ENCODE measurements around the gene CSTF1.

CSTF1 gene

GRCh38 chr20:56360133-56360907 lies 32.1 kb upstream of the CSTF1 start:
- no peak overlapping the region for H3K4me3 ChIP-seq (ENCODE audit: low read length)
- TF ChIP-seq ZNF274 (IDR thresholded peaks at IDR 0.05; ENCODE audit: low read depth, low read length): no peak

- no peak overlapping the region for H3K4me3 ChIP-seq (ENCODE audit: low read length)
Observed at GRCh38 chr20:56360908-56361205, 31.6 kb upstream of the CSTF1 start.

GRCh38 chr20:56361900-56362299 lies 30.5 kb upstream of the CSTF1 start:
- TF ChIP-seq ZNF274 (IDR thresholded peaks at IDR 0.05; ENCODE audit: low read depth, low read length): no peak

More at GRCh38 chr20:56360908-56361205, 31.6 kb upstream of the CSTF1 start:
- TF ChIP-seq ZNF274 (IDR thresholded peaks at IDR 0.05; ENCODE audit: low read depth, low read length): no peak

GRCh38 chr20:56362833-56363413 lies 29.5 kb upstream of the CSTF1 start:
- no peak overlapping the region for H3K4me3 ChIP-seq (ENCODE audit: low read length)
- TF ChIP-seq ZNF274 (IDR thresholded peaks at IDR 0.05; ENCODE audit: low read depth, low read length): no peak

More at GRCh38 chr20:56361900-56362299, 30.5 kb upstream of the CSTF1 start:
- no peak overlapping the region for H3K4me3 ChIP-seq (ENCODE audit: low read length)

GRCh38 chr20:56363491-56363890 lies 29.0 kb upstream of the CSTF1 start:
- H3K4me3 ChIP-seq (ENCODE audit: low read length): no peak overlapping the region
- TF ChIP-seq ZNF274 (IDR thresholded peaks at IDR 0.05; ENCODE audit: low read depth, low read length): no peak

GRCh38 chr20:56368351-56369134 lies 23.9 kb upstream of the CSTF1 start:
- no peak for TF ChIP-seq ZNF274 (IDR thresholded peaks at IDR 0.05; ENCODE audit: low read depth, low read length)
- H3K4me3 ChIP-seq (ENCODE audit: low read length): no peak overlapping the region

GRCh38 chr20:56369179-56369578 lies 23.3 kb upstream of the CSTF1 start:
- no peak overlapping the region for H3K4me3 ChIP-seq (ENCODE audit: low read length)
- TF ChIP-seq ZNF274 (IDR thresholded peaks at IDR 0.05; ENCODE audit: low read depth, low read length): no peak

GRCh38 chr20:56371977-56372376 lies 20.5 kb upstream of the CSTF1 start:
- no peak overlapping the region for H3K4me3 ChIP-seq (ENCODE audit: low read length)

GRCh38 chr20:56372850-56373249 lies 19.6 kb upstream of the CSTF1 start:
- H3K4me3 ChIP-seq (ENCODE audit: low read length): no peak overlapping the region
- no peak for TF ChIP-seq ZNF274 (IDR thresholded peaks at IDR 0.05; ENCODE audit: low read depth, low read length)

More at GRCh38 chr20:56371977-56372376, 20.5 kb upstream of the CSTF1 start:
- no peak for TF ChIP-seq ZNF274 (IDR thresholded peaks at IDR 0.05; ENCODE audit: low read depth, low read length)

- no peak overlapping the region for H3K4me3 ChIP-seq (ENCODE audit: low read length)
- no peak for TF ChIP-seq ZNF274 (IDR thresholded peaks at IDR 0.05; ENCODE audit: low read depth, low read length)
Observed at GRCh38 chr20:56373942-56374341, 18.5 kb upstream of the CSTF1 start.

GRCh38 chr20:56376331-56376730 lies 16.1 kb upstream of the CSTF1 start:
- no peak for TF ChIP-seq ZNF274 (IDR thresholded peaks at IDR 0.05; ENCODE audit: low read depth, low read length)
- H3K4me3 ChIP-seq (ENCODE audit: low read length): no peak overlapping the region

- no peak overlapping the region for H3K4me3 ChIP-seq (ENCODE audit: low read length)
- TF ChIP-seq ZNF274 (IDR thresholded peaks at IDR 0.05; ENCODE audit: low read depth, low read length): no peak
Observed at GRCh38 chr20:56378386-56378785, 14.1 kb upstream of the CSTF1 start.

GRCh38 chr20:56380375-56380774 lies 12.1 kb upstream of the CSTF1 start:
- no peak for TF ChIP-seq ZNF274 (IDR thresholded peaks at IDR 0.05; ENCODE audit: low read depth, low read length)
- H3K4me3 ChIP-seq (ENCODE audit: low read length): no peak overlapping the region

GRCh38 chr20:56381501-56381900 lies 10.9 kb upstream of the CSTF1 start:
- H3K4me3 ChIP-seq (ENCODE audit: low read length): no peak overlapping the region
- no peak for TF ChIP-seq ZNF274 (IDR thresholded peaks at IDR 0.05; ENCODE audit: low read depth, low read length)

- no peak overlapping the region for H3K4me3 ChIP-seq (ENCODE audit: low read length)
- no peak for TF ChIP-seq ZNF274 (IDR thresholded peaks at IDR 0.05; ENCODE audit: low read depth, low read length)
Observed at GRCh38 chr20:56382696-56383095, 9.7 kb upstream of the CSTF1 start.
